NCI-H2029 (cell line): ENCODE data around the gene STX4.

Source experiments
- DNase-seq: peaks from one replicate; lab custom pipeline; 2025; lab: John Stamatoyannopoulos, UW

The STX4 gene

DNA sequence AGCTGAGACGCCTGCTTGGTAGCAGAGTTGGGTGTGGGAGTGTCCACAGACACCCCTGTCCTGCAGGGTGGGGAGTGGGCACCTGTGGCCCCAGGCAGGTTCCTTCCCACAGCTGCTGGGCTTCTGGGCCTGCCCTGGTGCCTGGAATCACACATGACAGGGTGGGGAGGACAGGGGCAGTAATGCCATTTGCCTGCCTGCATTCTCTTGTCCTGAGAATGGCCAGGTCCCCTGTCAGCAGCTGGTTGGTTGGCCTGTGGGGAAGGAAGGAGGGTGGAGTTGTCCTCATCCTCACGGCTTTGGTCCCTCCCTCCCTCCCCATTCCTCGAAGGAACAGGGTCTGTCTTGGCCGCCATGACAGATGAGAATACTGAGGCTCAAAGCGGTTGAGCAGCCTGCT is 50.2 kb downstream of the STX4 start:
- no peak for DNase-seq

DNA sequence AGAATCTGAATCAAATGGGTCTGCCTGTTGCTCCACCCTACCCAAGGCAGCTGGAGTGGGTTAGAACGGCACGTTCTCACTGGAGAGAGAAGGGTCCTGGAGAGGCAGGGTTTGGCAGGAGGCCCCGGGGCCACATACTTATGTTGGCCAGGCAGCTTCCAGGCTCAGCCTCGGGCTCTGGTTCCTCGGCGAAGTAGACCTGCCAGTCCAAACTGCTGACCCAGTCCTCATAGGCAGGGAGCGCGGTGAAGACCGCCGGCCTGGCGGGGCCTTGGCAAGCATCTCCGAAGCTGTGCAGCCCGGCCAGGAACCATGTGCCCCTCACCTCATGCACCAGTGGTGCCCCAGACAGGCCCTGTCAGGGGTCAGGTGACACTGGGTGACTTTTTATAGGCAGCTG is 50.6 kb downstream of the STX4 start:
- no peak for DNase-seq

DNA sequence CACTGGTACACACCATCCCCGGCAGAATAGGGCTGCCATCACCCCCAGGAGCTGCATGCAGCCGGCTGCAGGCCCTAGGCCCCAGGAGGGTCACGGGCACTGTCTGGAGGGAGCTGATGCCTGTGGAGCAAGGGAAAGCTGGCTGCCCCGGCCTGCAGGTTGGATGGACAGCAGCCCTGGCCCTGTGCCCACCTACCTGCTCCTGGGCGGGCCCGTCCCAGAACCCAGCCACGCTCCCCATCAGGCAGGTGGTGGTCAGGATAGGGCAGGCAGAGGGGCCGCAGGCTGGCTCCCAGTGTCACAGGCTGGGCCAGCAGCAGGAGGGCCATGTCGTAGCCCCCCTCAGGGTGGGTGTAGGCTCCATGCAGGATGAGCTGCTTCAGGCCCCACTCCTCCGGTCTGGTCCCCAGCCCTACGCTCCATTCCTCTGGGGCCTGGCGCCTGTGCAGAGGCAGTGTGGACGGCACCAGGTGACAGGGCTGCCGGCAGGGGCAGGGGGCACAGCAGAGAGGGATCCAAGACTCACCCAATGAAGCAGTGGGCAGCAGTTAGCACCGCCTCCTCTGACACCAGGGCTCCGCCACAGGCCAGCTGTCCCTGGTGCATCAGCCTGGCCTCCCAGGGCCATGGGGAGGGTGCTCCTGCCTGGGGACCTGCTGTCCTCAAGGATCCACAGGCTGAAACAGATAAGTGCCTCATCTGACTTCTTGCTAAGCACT is 51.4 kb downstream of the STX4 start:
- no peak for DNase-seq

DNA sequence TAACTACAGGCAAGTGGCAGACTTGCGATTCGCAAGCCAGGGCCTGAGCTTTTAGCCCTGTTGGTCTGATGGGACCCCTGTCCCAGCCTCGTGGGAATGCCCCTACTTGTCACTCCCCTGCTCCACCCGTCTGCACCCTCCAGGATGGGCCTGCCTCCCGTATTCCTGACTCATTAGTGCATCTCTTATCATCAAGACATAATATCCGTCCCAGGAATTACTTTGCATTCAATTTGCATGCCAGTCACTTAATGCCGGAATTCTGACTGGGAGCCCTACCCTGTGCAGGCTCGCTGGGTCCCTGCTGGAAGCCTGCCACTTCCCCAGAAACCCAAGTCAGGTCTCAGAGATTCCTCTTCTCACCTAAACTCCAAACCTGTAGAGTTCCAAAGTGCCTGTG is 52.1 kb downstream of the STX4 start:
- DNase-seq, result no peak

GRCh38 chr16:31085873-31086628 is 52.7 kb downstream of the STX4 start:
- DNase-seq, result no peak

DNA sequence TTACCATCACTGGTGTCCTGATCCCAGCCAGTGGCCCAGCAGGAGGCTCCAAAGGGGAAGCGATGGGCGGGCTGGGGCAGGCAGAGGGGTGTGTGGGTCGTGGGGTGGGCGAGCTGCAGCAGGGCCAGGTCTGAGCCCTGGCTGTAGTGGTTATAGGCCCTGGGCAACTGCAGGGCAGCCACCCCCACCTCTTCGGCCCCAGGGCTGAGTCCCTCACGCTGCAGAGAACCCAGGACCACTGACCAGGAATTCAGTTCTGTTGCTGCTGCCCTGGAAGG is 53.2 kb downstream of the STX4 start:
- DNase-seq, result no peak

- no peak for DNase-seq
Measured at GRCh38 chr16:31087481-31087880, 54.1 kb downstream of the STX4 start.

DNA sequence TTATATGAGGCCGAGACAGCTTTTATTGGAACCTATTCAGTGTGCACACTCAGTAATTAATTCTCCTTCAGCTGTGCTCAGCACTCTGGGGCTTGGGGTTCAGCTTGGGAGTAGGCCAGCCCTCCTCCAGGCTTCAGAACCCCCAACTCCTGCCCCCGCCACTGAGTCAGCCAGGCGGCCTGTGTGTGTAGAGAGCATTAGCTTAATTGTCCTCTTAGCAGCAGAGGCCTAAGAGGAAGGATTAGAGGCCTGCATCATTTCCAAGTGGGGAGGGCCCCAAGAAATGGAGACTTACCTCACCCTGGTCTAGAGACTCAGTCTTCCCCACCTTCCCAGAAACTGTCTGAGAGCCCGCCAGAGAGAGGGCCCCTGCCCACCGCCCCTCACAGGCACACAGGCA is 54.6 kb downstream of the STX4 start:
- DNase-seq, result no peak

DNA sequence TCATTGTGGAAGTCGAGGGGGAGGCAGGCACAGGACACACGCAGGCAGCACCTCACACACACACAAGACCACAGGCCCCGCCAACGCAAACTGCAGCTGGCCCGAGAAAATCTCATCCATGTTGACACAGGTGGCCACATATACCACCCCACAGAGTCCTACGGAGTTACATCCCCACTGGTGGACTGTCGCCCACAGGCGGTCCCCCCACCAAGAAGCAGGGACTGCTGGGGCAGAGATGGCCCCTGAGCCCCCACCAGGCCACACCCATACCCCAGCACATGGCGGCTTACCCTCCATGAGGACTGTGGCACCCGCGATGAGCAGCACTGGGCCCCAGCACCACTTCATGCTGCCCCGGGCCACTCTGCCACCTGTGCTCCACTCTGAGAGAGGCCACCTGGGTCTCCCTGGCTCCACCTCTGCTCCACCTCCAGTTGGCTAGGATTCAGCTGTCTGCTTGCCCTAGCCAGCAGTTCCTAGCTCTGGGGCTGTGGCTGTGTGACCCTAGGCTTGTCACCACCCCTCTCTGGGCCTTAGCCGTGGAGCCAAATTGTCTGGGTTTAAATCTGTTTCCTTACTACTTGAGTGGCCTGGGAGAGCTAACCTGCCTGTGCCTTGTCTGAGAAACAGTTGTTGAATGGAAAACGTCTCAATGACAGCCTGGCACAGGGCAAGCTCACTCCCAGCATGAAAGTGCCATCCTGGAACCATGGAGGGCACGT is 55.3 kb downstream of the STX4 start, which contains the start of gene PRSS53:
PRSS53 (minus strand) TSS at position 485 of the 725 bp plus-strand sequence; CDS start at position 351, 134 bp downstream.
- DNase-seq, result peak; percentile 28

DNA sequence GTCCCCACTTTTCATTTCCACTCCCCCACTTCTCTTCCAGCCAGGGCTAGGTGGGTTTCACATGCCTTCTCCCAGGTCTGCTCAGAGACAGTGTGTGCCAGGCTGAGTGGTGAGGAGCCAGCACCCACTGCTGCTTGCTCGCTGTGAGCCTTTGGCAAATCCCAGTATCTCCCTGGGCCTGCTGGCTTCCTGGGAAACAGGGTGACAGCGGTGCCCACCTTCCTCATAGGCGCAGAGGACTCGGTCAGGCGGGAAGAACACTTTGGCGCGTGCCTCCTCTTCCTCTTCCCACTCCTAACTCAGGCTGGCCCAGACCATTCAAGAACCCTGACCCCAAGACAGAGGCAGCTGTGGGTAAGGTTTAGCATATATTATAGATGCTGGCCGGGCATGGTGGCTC is 55.8 kb downstream of the STX4 start:
- DNase-seq, result no peak
